GM18517 (cell line): ENCODE measurements around the gene DLG1.

Experiments
- ATAC-seq: cut with Tn5 transposase; IDR thresholded peaks from one replicate; pipeline ENCODE4 v1.9.1; 2021; ENCODE audit warnings: mild to moderate bottlenecking, moderate library complexity; ENCODE audit not compliant: unreplicated experiment

DLG1 gene

DNA sequence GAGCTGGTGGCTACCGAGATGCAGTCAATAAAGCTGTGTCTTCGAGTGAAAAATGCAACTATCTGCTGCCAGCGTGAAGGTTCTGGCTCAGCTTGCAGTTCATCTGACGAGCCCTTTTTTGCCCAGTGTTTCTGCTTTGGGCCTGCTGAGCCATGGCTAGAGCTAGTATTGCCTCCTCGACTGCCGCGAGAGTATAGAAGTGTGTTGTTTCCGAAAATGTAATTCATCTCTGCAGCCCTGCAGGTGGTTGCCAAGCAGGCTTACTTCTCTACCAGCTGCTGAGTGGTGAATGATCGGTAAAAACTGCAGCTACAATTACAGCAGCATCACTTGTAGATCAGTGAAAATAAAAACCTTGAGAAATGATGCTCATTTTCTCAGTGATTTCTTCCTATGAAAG, 114.8 kb downstream of the DLG1 start:
- ATAC-seq: no peak

DNA sequence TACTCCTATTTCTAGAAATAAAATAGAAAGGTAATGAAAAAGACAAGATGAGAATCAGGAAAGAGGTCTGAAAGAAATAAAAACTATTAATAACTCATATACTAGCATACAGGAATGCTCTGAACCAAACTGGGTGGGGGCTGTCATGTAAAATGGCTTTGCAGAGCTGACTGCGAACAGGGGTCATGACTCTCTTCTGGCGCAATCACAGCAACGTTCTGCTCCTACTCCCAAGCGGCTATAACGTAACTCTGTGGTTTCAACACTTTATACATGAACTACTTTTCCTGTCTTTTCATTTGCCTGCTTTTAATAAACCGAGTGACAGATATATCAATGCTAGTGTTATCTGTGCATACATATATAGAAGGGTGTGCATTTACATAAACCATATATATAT, 116.7 kb downstream of the DLG1 start:
- no peak for ATAC-seq

DNA sequence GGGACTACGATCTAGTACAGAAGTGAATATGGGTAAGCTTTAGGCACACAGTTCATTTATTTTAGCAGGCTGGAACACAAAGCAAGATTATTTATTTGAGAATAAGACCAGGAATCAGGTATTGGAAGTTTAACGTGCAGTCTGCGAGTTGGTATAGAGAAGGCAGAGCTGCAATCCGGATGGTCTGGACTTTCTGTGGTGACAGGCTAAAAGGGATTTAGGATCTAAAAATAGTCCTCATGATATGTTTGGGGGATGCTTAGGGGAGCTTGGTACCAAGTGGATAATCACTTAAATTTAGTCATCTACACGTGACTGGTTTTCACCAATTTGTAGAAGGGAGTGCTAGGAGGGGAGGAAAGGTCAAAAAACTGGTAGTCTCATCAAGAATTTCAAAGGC, 119.4 kb downstream of the DLG1 start:
- no peak for ATAC-seq

DNA sequence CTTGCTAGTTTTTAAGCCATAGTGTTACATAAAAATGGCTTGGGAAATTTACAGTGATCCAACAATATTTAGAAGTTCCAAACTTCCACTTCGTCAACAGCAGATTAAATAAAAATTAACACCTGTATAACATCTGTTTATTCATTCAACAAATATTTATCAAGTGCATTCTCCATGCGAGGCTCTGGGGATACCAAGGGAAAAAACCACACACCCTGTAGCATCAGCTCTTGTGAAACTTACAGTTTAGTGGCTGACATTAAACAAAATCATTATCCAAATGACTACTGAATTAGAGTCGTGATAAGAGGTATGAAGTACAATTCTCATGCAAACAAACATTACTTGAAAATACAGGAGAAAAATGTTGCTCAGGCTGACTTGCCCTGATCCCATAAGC, 122.9 kb downstream of the DLG1 start:
- ATAC-seq: no peak

DNA sequence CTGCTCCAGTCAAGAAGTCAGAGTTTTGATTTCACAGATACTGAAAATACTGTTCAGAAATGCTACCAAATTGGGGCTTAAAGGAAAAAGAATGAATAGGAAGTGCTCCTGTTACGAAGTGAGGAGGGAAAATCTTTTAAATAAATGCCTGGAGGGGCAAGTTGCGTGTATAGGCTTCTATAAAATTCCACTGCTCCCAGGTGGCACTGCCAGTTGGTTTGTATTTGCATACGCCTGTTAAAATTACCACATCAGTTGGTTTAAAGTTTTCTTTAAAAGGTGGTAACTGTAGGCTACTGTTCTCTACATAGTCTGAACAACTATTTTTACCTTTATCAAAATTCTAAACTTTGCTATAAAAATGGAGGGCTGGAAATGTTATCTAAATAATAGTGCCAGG, 123.5 kb downstream of the DLG1 start:
- no peak for ATAC-seq

DNA sequence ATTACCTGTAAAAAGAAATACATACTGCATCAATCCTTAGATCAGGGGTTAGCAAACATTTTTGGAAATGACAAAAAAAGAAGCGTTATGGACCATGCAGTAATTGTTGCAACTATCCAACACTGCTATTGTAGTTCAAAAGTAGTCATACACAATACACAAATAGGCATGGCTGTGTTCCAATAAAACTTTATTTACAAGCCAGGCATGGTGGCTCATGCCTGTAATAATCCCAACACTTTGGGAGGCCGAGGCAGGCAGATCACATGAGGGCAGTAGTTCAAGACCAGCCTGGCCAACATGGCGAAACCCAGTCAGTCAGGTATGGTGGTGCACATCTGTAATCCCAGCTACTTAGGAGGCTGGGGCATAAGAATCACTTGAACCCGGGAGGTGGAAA, 124.8 kb downstream of the DLG1 start:
- no peak for ATAC-seq

DNA sequence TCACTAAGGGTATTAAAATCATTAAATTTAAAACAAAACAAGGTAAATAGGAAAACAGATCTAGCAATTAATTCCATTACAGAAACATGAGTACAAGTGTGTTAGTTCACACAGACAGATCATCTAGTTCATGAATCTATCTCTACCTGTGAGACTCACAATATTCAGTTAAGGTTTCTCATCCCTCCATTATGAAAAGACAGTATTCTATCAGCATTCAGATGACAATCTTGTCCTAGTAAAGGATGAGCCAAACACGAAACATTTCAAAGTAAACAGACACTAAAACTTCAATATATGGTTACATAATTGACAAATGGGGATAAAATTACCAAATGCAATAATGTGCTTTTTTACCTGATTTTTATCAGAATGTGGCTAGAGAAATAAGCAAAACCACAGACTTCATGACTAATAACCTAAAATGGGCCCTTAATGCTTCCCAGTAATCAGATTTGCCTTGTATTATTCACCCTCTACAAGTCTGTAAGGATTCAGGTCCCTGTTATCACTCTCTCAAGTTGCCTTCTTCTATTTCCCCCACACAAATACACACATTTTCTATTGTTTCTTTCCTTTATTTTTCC, 126.8 kb downstream of the DLG1 start:
- no peak for ATAC-seq

DNA sequence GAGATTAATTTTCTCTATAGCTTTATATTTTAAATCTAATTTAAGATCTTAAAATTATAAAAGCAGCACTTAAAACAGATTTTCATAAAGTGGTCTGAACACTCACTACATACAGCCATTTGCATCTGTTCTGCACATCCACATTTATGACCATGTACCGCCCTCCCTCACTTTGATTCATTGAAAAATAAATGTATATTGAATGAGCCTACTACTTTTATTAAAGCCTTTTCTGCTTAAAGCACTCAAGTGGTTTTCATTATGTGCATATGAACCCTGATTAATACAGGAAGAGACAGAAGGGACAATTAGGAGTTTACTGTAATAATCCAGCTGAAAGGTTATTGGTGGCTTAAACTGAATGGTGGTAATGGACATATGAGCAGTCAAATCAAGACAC, 129.4 kb downstream of the DLG1 start:
- no peak for ATAC-seq

DNA sequence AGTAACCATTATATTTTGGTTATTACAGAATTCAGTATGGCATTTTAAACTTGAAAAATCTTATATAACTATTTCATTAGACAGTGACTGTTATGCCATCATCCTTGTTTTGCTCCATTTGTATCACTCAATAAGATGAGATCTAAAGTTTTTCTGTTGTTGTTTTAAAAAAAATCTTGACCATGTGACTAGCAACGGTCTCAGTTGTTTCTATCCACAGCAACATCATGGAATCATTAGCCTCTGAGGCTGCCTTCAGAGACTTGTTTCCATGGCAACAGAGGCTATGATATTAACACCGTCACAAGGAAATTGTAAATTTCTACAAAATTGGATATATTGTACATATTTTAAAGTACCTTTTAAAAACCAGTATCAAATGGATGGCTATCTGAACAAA, 129.8 kb downstream of the DLG1 start:
- no peak for ATAC-seq

DNA sequence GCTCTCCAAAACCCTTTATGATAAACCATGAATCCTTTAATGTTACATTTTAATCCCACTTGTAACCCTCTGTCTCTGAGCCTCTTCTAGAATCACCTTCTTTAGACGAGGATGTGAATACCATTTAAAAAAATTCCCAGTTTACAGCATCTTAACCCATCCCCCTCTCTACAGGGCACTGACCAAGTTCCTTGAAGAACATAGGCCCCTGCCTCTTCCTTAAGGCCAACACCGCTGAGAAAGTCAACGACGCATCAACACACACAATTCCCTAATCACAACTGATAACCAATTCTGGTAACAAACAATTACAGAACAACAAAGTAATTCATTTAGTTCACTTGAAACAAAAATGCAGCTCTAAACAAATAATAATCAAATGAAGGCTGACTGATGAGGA, 130.3 kb downstream of the DLG1 start:
- ATAC-seq: no peak

DNA sequence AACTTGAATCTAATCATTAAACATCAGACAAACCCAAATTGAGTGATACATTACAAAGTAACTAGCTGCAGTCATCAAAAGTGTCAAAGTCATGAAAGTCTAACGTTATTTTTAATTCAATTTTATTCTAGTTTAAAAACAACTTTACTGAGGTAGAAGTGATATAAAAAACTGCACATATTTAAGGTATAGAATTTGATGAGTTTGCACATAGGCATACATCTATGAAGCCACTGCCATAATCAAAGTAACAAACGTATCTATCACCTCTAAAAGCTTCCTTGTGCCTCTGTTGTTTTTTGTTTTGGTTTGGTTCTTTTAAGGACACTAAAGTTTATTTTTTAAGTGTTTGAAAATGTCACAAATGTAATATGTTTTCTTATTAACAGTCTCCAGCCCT, 130.9 kb downstream of the DLG1 start:
- ATAC-seq: no peak

DNA sequence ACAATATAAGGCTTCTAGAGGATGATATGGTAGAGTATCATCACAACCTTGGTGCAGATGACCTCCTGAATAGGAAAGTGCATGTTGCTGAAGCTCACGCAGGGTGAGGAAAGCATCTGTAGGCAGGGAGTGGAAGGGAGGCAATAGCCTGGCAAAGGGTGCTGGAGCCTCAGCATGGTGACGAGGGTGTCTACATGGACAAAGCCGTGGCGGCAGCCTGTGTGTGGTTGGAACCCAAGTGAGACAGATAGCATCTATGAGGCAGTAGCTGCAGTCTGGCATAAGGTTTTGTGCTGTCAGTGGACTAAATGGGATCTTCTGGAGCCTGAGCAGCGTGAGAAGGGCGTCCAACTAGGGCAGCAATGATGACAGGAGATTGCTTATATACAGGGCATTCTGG, 132.5 kb downstream of the DLG1 start:
- ATAC-seq: no peak

DNA sequence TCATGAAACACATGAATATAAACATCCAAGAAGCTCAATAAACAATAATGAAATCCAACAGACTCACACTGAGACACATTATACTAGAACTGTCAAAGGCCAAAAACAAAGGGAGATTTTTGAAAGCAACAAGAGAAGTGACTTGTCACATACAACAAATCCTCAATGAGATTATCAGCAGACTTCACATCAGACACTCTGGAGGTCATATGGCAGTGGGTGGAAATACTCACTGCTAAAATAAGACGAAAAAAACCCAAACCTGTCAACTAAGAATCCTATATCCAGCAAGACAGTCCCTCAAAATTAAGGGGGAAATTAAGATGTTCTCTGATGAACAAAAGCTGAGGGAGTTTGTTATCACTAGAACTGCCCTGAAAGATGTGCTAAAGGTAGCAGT, 143.4 kb downstream of the DLG1 start:
- no peak for ATAC-seq

DNA sequence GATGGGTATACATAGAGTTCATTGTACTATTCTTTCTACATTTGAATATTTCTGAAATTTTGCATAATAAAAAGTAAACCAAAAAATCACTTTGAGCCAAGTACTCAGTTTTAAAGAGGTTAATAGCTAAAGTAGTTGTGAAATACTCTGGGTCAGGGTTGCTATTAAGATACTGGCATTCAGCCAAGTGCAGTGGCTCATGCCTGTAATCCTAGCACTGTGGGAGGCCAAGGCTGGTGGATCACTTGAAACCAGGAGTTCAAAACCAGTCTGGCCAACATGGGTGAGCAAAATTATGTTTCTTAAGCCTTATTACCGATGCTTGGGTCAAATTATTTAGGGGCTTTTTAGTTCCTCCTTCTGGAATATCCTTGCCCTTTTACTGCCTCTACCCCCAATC, 146.8 kb downstream of the DLG1 start:
- no peak for ATAC-seq

DNA sequence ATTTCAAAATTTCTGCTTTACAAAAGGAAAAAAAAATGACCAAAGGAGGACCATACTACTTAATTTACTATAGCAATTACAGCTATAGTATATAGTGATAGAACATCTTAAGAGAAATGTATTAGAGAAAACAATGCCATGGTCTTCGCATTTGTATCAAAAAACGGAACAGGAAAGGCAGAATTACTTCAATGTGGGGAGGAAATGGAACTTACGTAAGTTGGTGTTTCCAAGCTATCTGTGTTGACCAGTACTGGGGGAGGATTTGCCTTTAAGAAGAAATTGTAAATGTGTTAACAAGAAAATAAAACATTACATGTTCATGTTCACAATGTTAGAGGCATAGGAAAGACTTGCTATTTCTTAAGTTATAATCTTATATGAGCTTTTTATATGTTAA, 148.9 kb downstream of the DLG1 start:
- no peak for ATAC-seq

DNA sequence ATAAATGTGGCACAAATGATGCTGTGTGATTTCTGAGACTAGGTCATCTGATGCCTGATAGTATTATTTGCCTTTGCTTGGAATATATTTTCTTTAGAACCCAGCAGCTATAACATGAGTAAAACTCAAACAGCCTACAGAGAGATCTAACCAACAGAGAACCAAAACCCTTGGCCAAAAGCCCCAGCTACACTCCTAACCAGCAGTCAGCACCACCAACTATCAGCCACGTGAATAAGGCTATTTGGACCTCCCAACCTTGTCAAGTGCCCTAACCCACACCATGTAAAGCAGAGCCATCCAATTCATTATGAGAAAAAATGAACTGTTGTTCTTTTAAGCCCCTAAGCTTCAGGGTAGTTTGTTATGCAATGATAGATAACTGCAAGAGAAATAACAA, 154.2 kb downstream of the DLG1 start:
- ATAC-seq: no peak

DNA sequence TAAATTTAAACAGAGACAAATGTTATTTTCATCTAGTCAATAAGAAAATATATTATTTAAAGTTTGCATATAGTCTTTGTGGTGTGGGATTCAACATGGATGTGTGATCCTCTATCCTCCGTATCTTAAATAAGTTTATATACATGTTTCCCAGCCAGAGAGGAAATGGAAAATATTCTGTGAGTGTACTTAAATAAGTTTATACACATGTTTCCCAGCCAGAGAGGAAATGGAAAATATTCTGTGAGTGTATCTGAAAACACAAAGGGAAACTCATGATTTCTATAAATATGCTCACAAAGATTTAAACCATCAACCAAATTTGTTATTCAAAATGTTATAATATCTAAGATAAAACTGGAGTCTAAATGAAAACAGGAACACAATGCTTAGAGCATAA, 158.8 kb downstream of the DLG1 start:
- ATAC-seq: no peak

DNA sequence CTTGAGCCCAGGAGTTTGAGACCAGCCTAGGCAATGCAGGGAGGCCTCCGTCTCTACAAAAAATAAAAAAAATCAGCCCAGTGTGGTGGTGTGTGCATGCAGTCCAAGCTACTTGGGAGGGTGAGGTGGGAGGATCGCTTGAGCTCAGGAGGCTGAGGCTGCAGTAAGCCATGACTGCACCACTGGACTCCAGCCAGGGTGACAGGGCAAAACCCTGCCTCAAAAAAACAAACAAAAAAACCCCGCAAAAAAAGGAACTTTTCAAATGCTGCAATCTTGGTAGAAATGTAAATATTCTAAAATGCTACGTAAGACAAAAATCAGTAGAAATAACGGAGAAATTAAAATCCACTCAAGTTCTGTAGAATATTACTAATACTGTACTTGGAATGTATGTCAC, 160.7 kb downstream of the DLG1 start:
- no peak for ATAC-seq

DNA sequence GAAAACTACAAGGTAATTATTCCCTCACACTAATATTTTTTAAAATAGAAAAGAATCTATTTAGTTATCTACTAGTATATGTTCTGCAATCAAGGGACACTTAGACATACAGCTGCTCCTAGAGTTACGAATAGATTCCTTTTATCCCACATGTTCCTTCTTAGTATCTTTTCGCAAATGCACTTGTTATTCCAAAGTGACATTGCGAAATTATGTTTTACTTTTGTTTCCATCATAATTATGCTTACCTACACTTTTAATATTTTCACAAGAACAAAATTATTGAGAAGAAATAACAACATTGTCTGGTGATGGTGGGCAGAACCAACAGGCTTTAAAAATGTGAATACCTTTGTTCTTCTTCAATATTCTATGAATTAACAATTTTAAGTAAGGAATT, 161.7 kb downstream of the DLG1 start:
- ATAC-seq: no peak

DNA sequence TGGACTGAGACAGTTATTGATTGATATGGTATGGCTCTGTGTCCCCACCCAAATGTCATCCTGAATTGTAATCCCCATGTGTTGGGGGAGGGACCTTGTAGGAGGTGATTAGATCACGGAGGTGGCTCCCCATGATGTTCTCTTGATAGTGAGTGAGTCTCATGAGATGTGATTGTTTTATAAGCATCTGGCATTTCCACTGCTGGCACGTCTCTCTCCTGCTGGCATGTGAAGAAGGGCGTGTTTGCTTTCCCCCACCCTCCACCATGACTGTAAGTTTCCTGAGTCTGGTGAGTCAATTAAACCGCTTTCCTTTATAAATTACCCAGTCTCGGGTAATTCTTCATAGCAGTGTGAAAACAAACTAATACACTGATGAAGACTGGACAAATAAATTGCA, 163.2 kb downstream of the DLG1 start:
- ATAC-seq: no peak

DNA sequence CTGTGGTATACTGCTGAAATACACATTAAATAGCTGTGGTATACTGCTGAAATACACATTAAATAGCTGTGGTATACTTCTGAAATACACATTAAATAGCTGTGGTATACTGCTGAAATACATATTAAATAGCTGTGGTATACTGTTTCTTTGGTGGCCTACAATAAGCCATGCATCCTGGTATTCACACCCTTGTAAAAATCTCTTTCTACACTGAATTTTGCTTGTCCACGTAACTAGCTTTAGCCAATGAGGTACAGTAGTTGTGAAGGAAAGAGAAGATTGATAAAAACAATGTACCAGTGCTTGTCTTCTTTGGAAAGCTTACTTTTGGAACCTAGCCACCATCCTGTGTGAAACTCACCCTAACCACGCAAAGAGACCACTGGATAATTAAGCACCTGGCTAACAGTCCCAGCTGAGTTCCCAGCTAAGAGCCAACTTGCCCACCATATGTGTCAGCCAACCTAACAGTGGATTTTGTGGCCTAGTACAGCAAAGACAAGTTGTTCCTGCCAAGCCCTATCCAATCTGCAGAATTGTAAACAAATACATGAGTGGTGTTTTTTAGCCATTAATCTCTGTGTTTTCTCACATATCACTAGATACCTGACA, 165.4 kb downstream of the DLG1 start:
- no peak for ATAC-seq

DNA sequence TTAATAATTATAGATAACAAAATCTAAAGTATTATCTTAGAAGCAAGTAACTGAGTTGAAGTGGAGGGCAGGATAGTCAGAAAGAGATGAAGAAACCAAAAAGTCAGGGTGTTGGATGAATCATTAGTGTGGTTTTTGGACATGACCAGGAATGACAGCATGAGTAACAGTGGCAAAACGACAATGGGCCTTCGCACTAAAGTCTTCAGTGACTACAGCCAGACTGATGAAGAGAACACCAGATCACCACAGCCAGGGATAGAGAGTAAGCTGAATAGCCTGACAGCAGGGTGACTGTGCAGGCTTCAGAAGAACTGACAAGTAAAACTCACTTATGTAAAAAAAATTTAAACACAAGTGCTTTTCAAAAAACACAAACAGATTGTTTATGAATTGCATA, 172.8 kb downstream of the DLG1 start:
- no peak for ATAC-seq

DNA sequence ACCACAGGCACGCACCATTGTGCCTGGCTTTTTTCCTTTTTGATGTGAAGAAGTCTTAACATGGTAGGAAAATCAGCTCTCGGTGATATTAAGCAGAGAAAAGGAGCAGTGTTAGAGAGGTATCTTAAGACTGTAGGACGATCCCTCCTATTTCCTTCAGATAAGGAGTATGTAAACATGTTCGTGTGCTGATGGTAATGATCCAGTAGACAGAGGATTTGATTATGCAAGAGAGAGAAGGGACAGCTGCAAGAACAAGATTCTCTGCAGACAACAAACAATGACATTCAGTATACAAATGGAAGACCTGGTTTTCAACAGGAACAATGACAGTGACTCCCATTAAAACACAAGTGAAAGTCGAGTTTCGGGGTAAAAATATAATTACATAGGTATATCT, 173.7 kb downstream of the DLG1 start:
- ATAC-seq: no peak
